Glutamatergic neuron (in vitro differentiated cells): ENCODE data around the gene SEPTIN3. TPM values are rescaled to one million over a fixed set of nuclear protein-coding genes. Genes with fewer than 3 reads are reported as not detected.

ENCODE experiments used
- DNase-seq: peaks from one replicate; pipeline ENCODE4 v3.0.0; 2022
- H3K27ac Mint-ChIP-seq: one replicate; pipeline ENCODE4 v1.8.0; 2020; ENCODE audit warnings: mild to moderate bottlenecking, mixed read lengths, inconsistent platforms; ENCODE audit not compliant: unreplicated experiment
- H3K27me3 Mint-ChIP-seq: one replicate; pipeline ENCODE4 v1.8.0; 2020; ENCODE audit warnings: mild to moderate bottlenecking, moderate library complexity, mixed read lengths, inconsistent platforms; ENCODE audit not compliant: unreplicated experiment
- H3K36me3 Mint-ChIP-seq: one replicate; pipeline ENCODE4 v1.8.0; 2020; ENCODE audit warnings: mild to moderate bottlenecking, mixed read lengths, inconsistent platforms; ENCODE audit not compliant: unreplicated experiment
- H3K4me1 Mint-ChIP-seq: one replicate; pipeline ENCODE4 v1.8.0; 2020; ENCODE audit warnings: mild to moderate bottlenecking, low read depth, mixed read lengths, inconsistent platforms; ENCODE audit not compliant: unreplicated experiment
- H3K4me3 Mint-ChIP-seq: one replicate; pipeline ENCODE4 v1.8.0; 2020; ENCODE audit warnings: mild to moderate bottlenecking, mixed read lengths, inconsistent platforms; ENCODE audit not compliant: unreplicated experiment
- H3K9me3 Mint-ChIP-seq: one replicate; pipeline ENCODE4 v1.8.0; 2020; ENCODE audit warnings: mild to moderate bottlenecking, moderate library complexity, mixed read lengths, inconsistent platforms; ENCODE audit not compliant: unreplicated experiment
- total RNA-seq: library from RNA; stranded (reverse); fragmentation: NEBNext Ultra II Directional; extraction: Animal tissue kit (Norgen Biotek cat#: 25700); gene quantifications from one replicate; pipeline ENCODE4 v1.2.1, GENCODE V29; 2021; ENCODE audit not compliant: unreplicated experiment
- TF ChIP-seq, protein P1 (sequence below): fragments of 200-600 bp; sonication (generic); IDR thresholded peaks from one replicate; pipeline ENCODE4 v1.5.0; 2021; ENCODE audit not compliant: partially characterized antibody, unreplicated experiment

Gene SEPTIN3
- total RNA-seq, 1 donor from 2014 or later, result 216 TPM

DNA sequence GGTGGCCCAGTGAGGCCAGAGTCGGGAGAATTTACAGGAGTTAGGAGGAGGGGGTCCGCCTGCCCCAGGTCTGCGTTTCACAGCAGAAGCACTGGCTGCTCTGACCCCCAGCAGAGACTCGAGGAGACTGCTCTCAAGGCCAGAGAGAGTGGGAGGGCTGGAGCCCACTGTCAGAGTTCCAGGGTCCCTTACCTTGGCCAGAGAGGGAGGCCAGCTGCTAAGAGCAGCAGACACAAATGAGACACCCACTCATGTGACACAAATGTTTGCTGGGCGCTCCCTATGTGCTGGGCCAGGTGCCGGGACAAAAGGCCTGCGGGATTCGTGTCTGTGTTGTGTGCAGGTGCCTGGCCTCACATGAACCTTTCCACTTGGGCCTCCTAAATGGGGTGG is 39.8 kb upstream of the SEPTIN3 start:
- peaks cover 4% of the 10 kb centered on the region for H3K9me3 Mint-ChIP-seq
- no peaks in the 10 kb centered on the region for H3K36me3 Mint-ChIP-seq
- H3K27me3 Mint-ChIP-seq, result peaks cover 17% of the 10 kb centered on the region
- DNase-seq, result no peak
- H3K4me1 Mint-ChIP-seq, result peaks cover 8% of the 10 kb centered on the region
- H3K27ac Mint-ChIP-seq, result no peak overlapping the region
- TF ChIP-seq, protein P1, sequence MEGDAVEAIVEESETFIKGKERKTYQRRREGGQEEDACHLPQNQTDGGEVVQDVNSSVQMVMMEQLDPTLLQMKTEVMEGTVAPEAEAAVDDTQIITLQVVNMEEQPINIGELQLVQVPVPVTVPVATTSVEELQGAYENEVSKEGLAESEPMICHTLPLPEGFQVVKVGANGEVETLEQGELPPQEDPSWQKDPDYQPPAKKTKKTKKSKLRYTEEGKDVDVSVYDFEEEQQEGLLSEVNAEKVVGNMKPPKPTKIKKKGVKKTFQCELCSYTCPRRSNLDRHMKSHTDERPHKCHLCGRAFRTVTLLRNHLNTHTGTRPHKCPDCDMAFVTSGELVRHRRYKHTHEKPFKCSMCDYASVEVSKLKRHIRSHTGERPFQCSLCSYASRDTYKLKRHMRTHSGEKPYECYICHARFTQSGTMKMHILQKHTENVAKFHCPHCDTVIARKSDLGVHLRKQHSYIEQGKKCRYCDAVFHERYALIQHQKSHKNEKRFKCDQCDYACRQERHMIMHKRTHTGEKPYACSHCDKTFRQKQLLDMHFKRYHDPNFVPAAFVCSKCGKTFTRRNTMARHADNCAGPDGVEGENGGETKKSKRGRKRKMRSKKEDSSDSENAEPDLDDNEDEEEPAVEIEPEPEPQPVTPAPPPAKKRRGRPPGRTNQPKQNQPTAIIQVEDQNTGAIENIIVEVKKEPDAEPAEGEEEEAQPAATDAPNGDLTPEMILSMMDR, result no peak
- no peak overlapping the region for H3K4me3 Mint-ChIP-seq

DNA sequence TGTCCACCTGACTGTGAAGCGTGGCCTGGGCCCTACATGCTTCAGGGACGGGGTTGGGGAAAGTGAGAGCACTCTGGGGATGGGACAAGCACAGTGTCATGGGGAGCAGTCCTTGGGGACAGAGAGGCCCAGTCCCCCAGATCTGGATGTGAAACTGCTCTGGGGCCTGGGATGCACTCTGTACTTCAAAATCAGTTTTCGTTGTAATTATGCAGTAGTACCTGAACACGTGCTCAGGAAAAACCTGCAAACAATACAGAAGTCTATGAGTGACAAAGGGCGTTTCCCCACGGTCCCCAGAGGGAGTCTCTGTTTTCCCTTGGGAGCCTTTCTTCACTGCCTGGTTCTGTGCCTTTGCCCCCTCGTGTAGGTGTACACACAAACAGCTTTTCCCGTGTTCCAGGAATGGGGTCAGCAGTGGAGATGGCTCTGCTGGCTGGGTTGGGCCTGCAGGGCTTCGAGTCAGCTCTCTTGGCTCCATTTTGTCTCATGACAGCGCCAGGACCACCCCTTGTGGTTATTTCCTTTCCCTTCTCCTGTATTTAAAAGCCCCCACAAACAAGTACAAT is 37.5 kb upstream of the SEPTIN3 start:
- no peaks in the 10 kb centered on the region for H3K36me3 Mint-ChIP-seq
- TF ChIP-seq, protein P1, result no peak
- H3K27me3 Mint-ChIP-seq, result peaks cover 12% of the 10 kb centered on the region
- H3K27ac Mint-ChIP-seq, result no peak overlapping the region
- H3K9me3 Mint-ChIP-seq, result peaks cover 5% of the 10 kb centered on the region
- H3K4me1 Mint-ChIP-seq, result peaks cover 8% of the 10 kb centered on the region
- H3K4me3 Mint-ChIP-seq, result no peak overlapping the region
- DNase-seq, result no peak

DNA sequence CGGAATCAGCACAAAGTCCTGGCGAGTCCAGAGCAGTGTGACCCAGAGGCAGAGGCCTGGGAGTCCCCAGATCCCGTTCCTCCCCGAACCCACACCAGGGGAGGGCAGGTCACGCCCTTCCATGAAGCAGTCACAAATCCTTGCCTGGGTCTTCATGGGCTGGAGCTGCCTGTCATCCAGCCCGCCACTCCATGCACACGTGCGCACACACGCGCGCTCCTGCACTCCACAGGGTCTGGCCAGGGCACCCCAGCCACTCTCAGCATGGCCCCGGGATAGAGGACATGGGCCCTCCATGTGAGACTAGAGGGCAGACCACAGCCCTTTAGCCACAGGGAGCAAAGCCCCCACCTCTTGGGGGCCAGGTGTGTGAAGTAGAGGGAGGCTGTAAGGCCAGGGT is 36.9 kb upstream of the SEPTIN3 start:
- H3K27me3 Mint-ChIP-seq, result peaks cover 6% of the 10 kb centered on the region
- peaks cover 5% of the 10 kb centered on the region for H3K9me3 Mint-ChIP-seq
- no peaks in the 10 kb centered on the region for H3K36me3 Mint-ChIP-seq
- TF ChIP-seq, protein P1, result no peak
- no peak overlapping the region for H3K4me3 Mint-ChIP-seq
- H3K27ac Mint-ChIP-seq, result no peak overlapping the region
- DNase-seq, result no peak
- H3K4me1 Mint-ChIP-seq, result peaks cover 8% of the 10 kb centered on the region

DNA sequence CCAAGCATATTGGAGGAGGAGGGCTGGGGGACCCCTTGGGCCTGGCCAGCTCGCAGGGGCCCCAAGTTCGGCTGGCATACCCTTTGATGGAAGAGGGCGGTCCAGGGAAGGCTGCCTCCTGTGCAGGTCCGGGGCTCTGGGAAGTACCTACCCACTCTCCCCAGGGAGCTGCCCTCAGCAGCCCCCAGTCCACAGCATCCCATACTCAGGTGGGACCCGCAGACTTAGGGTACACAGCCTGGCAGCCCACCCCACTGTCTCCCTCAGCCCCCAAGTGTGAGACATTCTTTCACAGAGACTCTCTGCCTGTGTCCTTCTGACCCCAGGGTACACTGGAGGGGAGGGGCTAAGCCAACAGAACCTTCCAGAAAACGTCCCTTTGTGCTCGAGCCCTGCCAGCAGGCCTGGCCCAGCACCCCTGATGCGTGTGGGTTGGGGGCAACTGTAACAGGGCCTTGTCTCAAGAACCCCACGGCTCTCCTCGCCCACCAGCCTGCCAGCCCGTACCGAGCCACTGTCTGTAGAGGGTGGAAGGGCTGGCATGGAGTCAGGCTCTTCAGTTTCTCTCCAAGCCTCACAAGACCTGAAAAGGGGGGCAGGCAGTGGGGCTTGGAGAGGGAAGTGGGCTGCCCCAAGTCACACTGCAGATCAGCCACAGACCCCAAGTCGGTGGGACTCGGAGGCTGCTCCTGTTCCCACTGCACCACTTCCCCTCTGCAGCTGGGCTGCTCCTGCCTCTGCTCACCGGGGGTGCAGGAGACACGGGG is 35.6 kb upstream of the SEPTIN3 start:
- no peak overlapping the region for H3K27ac Mint-ChIP-seq
- no peak for DNase-seq
- H3K9me3 Mint-ChIP-seq, result peaks cover 1% of the 10 kb centered on the region
- H3K4me1 Mint-ChIP-seq, result peaks cover 2% of the 10 kb centered on the region
- TF ChIP-seq, protein P1, result no peak
- H3K4me3 Mint-ChIP-seq, result no peak overlapping the region
- H3K27me3 Mint-ChIP-seq, result peaks cover 4% of the 10 kb centered on the region
- H3K36me3 Mint-ChIP-seq, result no peaks in the 10 kb centered on the region

DNA sequence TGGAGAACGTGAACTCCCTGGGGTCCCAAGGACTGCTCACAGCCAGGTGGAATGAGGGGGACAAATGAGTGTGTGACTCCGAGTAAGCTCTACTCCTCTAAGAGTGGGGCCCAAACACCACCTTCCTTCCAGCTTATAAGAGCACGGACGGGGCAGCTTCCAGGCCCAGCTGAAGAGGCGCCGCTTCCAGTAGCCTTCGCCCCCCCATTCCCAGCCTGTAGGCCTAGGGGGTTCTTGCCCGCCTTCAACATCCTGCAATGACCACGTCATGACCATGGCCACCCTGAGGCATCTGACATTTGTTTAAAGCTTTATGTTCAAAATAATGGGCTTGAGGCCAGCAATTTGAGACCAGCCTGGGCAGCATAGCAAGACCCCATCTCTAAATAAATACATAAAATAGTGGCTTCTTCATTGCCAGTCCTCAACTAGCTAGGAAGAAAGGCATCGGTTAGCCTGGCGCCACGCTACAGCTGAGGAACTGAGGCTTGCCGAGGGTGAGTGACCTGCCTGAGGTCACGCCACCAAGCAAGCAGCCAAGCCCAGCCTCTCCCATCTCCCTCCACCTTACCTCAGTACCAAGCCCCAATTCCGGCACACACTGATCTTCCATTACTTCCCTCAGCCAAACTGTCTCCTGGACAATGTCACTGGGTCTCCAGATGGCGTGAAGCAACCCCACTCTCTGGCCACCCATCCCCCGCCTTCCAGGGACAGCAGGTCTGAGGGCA is 34.8 kb upstream of the SEPTIN3 start:
- peaks cover 2% of the 10 kb centered on the region for H3K4me1 Mint-ChIP-seq
- no peak overlapping the region for H3K4me3 Mint-ChIP-seq
- peaks cover 1% of the 10 kb centered on the region for H3K9me3 Mint-ChIP-seq
- peaks cover 4% of the 10 kb centered on the region for H3K27me3 Mint-ChIP-seq
- H3K27ac Mint-ChIP-seq, result no peak overlapping the region
- TF ChIP-seq, protein P1, result no peak
- H3K36me3 Mint-ChIP-seq, result no peaks in the 10 kb centered on the region
- DNase-seq, result no peak
